Ovary (tissue), 3 donors: ENCODE data around the gene TGFB1.

Source experiments
- EP300 ChIP-seq: sonication (generic); formaldehyde crosslinking; IDR thresholded peaks from one replicate; pipeline ENCODE4 v1.6.1; 2017; ENCODE audit warnings: antibody characterized with exemption
- POLR2A ChIP-seq: fragments of 450-650 bp; IDR thresholded peaks from one replicate; pipeline ENCODE4 v1.6.1; 2017; ENCODE audit warnings: antibody characterized with exemption, mild to moderate bottlenecking, moderate library complexity
- TF ChIP-seq, protein P1 (sequence below), 3 donors: fragments of 450-650 bp in 2 of 3; fragments of 200-600 bp in 1 of 3; IDR thresholded peaks; one replicate each; pipeline versions ENCODE4 v1.5.1 to v1.8.0; 2016 to 2022; ENCODE audit warnings: antibody characterized with exemption in 3 of 3, mild to moderate bottlenecking in 1 of 3
- donor health status: DM: no; HTN: no; CAD: no.

DNA sequence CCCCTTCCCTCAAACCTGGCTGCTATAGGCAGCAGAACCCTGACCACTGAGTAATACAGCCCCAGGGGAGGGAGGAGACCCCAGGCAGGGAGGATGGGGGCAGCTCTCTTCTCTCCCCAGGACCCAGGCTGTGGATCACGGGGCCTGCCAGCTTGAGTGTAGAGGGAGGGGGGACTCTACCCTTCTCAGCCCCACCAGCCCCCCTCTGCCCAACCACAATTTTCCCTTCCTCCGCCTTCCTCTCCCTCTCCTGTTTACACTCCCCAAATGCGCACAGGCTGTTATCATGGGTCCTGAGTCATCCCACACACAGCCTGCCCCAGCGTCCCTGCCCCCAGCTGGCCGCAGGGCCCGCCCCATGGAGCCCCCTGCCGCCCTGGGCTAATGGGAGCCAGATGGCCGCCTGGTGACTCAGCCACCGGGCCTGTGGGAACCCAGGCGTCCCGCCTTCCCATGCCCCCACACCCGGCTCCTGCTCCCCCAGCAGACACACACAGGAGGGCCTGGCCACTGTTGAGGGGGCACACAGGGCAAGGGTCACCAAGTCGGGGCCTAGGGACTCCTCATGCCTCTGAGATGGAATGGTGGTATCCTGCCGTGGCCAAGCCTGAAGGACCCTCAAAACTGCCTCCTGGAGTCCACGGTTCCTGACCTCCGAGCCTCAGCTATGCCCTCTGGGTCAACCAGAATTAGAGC lies 30.1 kb downstream of the TGFB1 start:
- TF ChIP-seq POLR2A = no peak
- TF ChIP-seq, protein P1, sequence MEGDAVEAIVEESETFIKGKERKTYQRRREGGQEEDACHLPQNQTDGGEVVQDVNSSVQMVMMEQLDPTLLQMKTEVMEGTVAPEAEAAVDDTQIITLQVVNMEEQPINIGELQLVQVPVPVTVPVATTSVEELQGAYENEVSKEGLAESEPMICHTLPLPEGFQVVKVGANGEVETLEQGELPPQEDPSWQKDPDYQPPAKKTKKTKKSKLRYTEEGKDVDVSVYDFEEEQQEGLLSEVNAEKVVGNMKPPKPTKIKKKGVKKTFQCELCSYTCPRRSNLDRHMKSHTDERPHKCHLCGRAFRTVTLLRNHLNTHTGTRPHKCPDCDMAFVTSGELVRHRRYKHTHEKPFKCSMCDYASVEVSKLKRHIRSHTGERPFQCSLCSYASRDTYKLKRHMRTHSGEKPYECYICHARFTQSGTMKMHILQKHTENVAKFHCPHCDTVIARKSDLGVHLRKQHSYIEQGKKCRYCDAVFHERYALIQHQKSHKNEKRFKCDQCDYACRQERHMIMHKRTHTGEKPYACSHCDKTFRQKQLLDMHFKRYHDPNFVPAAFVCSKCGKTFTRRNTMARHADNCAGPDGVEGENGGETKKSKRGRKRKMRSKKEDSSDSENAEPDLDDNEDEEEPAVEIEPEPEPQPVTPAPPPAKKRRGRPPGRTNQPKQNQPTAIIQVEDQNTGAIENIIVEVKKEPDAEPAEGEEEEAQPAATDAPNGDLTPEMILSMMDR (IDR thresholded peaks at IDR 0.05) = no peak
- TF ChIP-seq EP300 = no peak
